Activated CD4-positive, alpha-beta T cell treated with anti-CD3 and anti-CD28 coated beads, Interleukin-2, amount 10 ng/mL, durations not matched to agents 7 days and 5 days (primary cell): ENCODE measurements around the gene SHFL. TPM values are rescaled to one million over a fixed set of nuclear protein-coding genes. Genes with fewer than 3 reads are reported as not detected.

ENCODE experiments used
- CTCF ChIA-PET: fragments of 350-600 bp; sonication (Branson Sonifier 250); formaldehyde crosslinking; loops from one replicate; lab custom pipeline; 2021; ENCODE audit warnings: antibody characterized with exemption; lab: Charles Lee
- POLR2A ChIA-PET: fragments of 350-600 bp; sonication (Branson Sonifier 250); formaldehyde crosslinking; loops from one replicate; lab custom pipeline; 2021; ENCODE audit warnings: antibody characterized with exemption; lab: Charles Lee
- DNase-seq: peaks from one replicate; pipeline ENCODE4 v3.0.0-alpha.2; 2020
- H3K27ac Mint-ChIP-seq: one replicate; pipeline ENCODE4 v1.8.0; 2021; ENCODE audit warnings: mild to moderate bottlenecking, moderate library complexity, mixed read lengths
- H3K27me3 Mint-ChIP-seq: one replicate; pipeline ENCODE4 v1.8.0; 2021; ENCODE audit warnings: mixed read lengths
- H3K36me3 Mint-ChIP-seq: one replicate; pipeline ENCODE4 v1.8.0; 2021; ENCODE audit warnings: low read depth, mixed read lengths
- H3K4me1 Mint-ChIP-seq: one replicate; pipeline ENCODE4 v1.8.0; 2021; ENCODE audit warnings: mixed read lengths
- H3K4me3 Mint-ChIP-seq: one replicate; pipeline ENCODE4 v1.8.0; 2021; ENCODE audit warnings: mild to moderate bottlenecking, moderate library complexity, mixed read lengths
- H3K9me3 Mint-ChIP-seq: one replicate; pipeline ENCODE4 v1.8.0; 2021; ENCODE audit warnings: mixed read lengths
- total RNA-seq, 2 experiments: library from RNA; stranded (reverse); gene quantifications; one replicate each; pipeline ENCODE4 v1.2.3, GENCODE V29; 2021

Gene SHFL
- total RNA-seq, 2 experiments from 2014 or later, result 100 to 108 TPM

DNA sequence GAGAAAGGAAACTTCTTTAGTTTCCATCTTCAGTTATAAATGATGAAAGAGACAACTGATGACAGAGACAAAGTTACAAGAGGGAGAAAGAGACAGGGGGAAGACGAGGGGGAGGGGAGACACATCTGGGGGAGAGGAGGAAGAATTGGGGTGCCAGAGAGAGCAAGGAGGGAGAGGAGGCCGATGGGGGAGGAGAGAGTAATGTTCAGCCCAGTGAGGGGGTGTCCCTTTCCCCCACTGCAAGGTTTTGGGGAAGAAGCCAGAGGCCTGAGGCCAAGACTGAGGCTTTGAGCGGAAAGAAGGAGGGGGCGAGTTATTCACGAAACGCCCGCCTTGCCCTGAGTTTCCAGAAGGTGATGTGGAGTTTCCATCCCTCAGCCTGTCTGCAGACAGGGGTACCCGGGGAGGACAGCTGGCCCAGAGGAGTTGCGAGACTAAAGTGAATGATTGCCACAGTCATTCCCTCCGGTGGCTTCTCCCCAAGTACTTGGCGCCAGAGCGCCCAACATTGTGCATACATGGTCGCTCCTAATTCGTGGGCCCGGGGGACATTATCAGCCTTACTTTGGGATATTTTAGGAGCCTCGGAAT, 19.5 kb downstream of the SHFL start:
- ChIA-PET POLR2A (no interaction called here), CTCF (interaction anchor here (1.0 to 2.5 kb wide), 3 partner anchors 11 to 17 kb away, joined by 4 to 13 read pairs (median 5); no protein-coding TSS in a partner anchor)
- Mint-ChIP-seq H3K4me1 (peaks cover 62% of the 10 kb centered on the region), H3K4me3 (peak overlapping the region; percentile 83), H3K27ac (peak overlapping the region; percentile 95), H3K27me3 (no peaks in the 10 kb centered on the region), H3K36me3 (peaks cover 32% of the 10 kb centered on the region), H3K9me3 (no peaks in the 10 kb centered on the region)
- peak; percentile 68 for DNase-seq

GRCh38 chr19:10106100-10106936, 20.2 kb downstream of the SHFL start, which contains the start of gene PPAN:
PPAN (plus strand) TSS chr19:10106362; CDS start chr19:10106395, 33 bp downstream.
- H3K4me1 Mint-ChIP-seq, result peaks cover 67% of the 10 kb centered on the region
- no peaks in the 10 kb centered on the region for H3K9me3 Mint-ChIP-seq
- ChIA-PET POLR2A (interaction anchor here (1.4 kb wide), 1 partner anchor 10 kb away, joined by 6 read pairs; no protein-coding TSS in a partner anchor), CTCF (interaction anchor here (1.0 to 2.5 kb wide), 5 partner anchors 10 to 23 kb away, joined by 3 to 13 read pairs (median 5); partner anchors contain the start of gene EIF3G)
- H3K27me3 Mint-ChIP-seq, result no peaks in the 10 kb centered on the region
- peak; percentile 99 for DNase-seq
- peak within 1 kb of the TSS; percentile 83 for H3K4me3 Mint-ChIP-seq
- peak within 1 kb of the TSS; percentile 95 for H3K27ac Mint-ChIP-seq
- peaks cover 36% of the 10 kb centered on the region for H3K36me3 Mint-ChIP-seq

DNA sequence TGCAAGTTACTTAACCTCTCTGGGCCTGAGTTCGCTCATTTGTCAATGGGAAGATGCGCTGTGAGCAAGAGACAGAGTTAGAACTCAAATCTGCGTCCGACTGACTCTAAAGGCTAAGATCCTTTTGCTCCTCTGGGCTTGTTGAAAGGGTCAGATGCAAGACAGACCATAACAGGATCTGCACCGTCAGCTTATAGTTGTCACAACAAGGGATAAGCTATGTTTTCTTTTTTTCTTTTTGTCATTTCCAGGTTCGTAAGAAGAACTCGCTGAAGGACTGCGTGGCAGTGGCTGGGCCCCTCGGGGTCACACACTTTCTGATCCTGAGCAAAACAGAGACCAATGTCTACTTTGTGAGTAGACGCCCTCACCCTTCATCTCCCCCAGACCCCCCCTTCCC, 21.1 kb downstream of the SHFL start:
- Mint-ChIP-seq H3K27me3 (no peaks in the 10 kb centered on the region), H3K27ac (peak overlapping the region; percentile 95), H3K9me3 (no peaks in the 10 kb centered on the region), H3K36me3 (peaks cover 37% of the 10 kb centered on the region), H3K4me1 (peaks cover 72% of the 10 kb centered on the region), H3K4me3 (peak overlapping the region; percentile 83)
- ChIA-PET POLR2A (interaction anchor here (1.4 kb wide), 1 partner anchor 11 kb away, joined by 6 read pairs; no protein-coding TSS in a partner anchor), CTCF (interaction anchor here (0.7 to 2.5 kb wide), 7 partner anchors 9 to 166 kb away, joined by 3 to 13 read pairs (median 6); partner anchors contain the start of gene EIF3G)
- DNase-seq, result no peak

- ChIA-PET CTCF (interaction anchor here (0.7 to 2.5 kb wide), 7 partner anchors 9 to 166 kb away, joined by 3 to 13 read pairs (median 7); partner anchors contain the start of gene EIF3G), POLR2A (no interaction called here)
- no peak for DNase-seq
- Mint-ChIP-seq H3K36me3 (peaks cover 41% of the 10 kb centered on the region), H3K27me3 (no peaks in the 10 kb centered on the region), H3K4me3 (peak overlapping the region; percentile 83), H3K4me1 (peaks cover 72% of the 10 kb centered on the region), H3K9me3 (no peaks in the 10 kb centered on the region), H3K27ac (peak overlapping the region; percentile 95)
Measured at GRCh38 chr19:10107817-10108367, 21.8 kb downstream of the SHFL start.

DNA sequence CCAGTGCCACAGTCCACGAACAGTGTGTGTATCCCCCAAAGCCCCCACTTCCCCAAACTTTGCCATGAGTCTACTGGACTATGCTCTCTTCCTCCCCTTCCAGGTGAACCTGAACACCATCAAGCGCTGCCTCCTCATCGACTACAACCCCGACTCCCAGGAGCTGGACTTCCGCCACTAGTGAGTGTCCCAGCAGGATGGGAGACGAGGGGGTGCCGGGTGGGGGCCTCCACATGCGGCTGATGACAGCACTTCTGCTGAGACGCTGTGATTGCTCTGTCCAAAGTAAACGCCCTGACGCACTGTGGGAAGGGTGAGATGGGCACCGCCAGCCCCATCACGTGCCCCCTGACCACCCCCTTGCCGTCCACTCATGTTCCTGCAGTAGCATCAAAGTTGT, 23.4 kb downstream of the SHFL start:
- no peak for DNase-seq
- Mint-ChIP-seq H3K4me3 (no peak overlapping the region), H3K27ac (no peak overlapping the region), H3K4me1 (peaks cover 69% of the 10 kb centered on the region), H3K36me3 (peaks cover 44% of the 10 kb centered on the region), H3K9me3 (no peaks in the 10 kb centered on the region), H3K27me3 (no peaks in the 10 kb centered on the region)
- ChIA-PET POLR2A (no interaction called here), CTCF (interaction anchor here (0.7 to 2.2 kb wide), 4 partner anchors 10 to 16 kb away, joined by 3 to 7 read pairs (median 6); partner anchors contain the start of gene EIF3G)

DNA sequence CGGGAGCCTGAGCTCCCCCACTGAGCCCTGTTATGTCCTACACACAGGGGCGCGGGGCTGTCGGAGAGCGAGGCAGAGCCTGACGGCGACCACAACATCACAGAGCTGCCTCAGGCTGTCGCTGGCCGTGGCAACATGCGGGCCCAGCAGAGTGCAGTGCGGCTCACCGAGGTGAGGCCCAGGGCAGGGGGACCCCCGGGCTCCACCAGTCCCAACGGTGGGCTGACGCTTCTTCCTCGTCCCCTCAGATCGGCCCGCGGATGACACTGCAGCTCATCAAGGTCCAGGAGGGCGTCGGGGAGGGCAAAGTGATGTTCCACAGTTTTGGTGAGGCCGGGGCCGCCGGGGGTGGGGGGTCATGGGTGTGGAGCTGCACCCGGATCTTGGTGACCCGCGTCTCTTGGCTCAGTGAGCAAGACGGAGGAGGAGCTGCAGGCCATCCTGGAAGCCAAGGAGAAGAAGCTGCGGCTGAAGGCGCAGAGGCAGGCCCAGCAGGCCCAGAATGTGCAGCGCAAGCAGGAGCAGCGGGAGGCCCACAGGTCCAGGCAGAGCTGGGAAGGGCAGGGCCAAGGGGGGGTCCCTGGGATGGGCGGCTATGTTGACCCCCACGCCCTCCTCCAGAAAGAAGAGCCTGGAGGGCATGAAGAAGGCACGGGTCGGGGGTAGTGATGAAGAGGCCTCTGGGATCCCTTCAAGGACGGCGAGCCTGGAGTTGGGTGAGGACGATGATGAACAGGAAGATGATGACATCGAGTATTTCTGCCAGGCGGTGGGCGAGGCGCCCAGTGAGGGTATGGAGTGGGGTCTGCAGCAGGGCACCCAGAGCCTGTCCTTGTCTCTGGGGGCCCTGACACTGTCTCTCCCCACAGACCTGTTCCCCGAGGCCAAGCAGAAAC, 24.2 kb downstream of the SHFL start:
- Mint-ChIP-seq H3K9me3 (no peaks in the 10 kb centered on the region), H3K27ac (peak overlapping the region; percentile 82), H3K27me3 (no peaks in the 10 kb centered on the region), H3K4me3 (peak overlapping the region; percentile 30), H3K36me3 (peaks cover 48% of the 10 kb centered on the region), H3K4me1 (peaks cover 63% of the 10 kb centered on the region)
- POLR2A ChIA-PET, result no interaction called here
- CTCF ChIA-PET, result interaction anchor here (1.2 to 1.8 kb wide), 2 partner anchors 14 to 293 kb away, joined by 3 to 5 read pairs; partner anchors contain the start of gene CDC37
- DNase-seq, result no peak

DNA sequence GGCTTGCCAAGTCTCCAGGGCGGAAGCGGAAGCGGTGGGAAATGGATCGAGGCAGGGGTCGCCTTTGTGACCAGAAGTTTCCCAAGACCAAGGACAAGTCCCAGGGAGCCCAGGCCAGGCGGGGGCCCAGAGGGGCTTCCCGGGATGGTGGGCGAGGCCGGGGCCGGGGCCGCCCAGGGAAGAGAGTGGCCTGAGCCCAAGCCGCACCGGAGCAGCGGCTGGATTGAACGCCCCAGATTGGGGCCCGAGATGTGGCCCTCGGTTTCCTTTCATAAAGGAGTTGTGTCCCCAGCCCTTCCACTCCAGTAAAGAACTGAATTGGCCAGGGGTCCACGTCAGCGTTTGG, 24.8 kb downstream of the SHFL start:
- H3K4me1 Mint-ChIP-seq, result peaks cover 58% of the 10 kb centered on the region
- peaks cover 49% of the 10 kb centered on the region for H3K36me3 Mint-ChIP-seq
- peak overlapping the region; percentile 30 for H3K4me3 Mint-ChIP-seq
- H3K9me3 Mint-ChIP-seq, result no peaks in the 10 kb centered on the region
- H3K27ac Mint-ChIP-seq, result peak overlapping the region; percentile 91
- POLR2A ChIA-PET, result no interaction called here
- no peak for DNase-seq
- CTCF ChIA-PET, result interaction anchor here (1.2 to 1.8 kb wide), 2 partner anchors 15 to 292 kb away, joined by 3 to 5 read pairs; partner anchors contain the start of gene CDC37
- H3K27me3 Mint-ChIP-seq, result no peaks in the 10 kb centered on the region

DNA sequence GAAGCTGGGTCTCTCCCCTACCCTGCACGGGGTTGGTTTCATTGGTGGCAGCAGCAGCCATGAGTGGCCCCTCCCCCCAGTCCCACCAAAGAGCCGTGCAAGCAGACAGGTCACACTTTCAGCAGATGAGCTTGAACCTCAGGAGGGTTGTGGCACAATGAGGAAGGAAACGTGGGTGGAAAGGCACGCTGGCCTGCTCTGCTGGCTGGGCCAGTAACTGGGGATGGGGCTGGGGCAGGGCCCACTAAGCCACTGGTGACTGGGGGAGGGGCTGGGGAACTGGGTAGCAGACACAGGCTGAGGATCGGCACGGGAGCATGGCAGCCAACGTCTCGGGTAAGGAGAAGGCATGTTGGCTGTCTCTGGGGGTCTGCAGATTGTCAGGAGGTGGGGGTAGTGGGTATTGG, 25.3 kb downstream of the SHFL start, which contains the start of gene P2RY11:
Gene P2RY11 (plus strand): TSS at position 289 of the 407 bp plus-strand sequence. CDS start 29 bp downstream, at position 318.
- H3K36me3 Mint-ChIP-seq, result peaks cover 54% of the 10 kb centered on the region
- no peaks in the 10 kb centered on the region for H3K27me3 Mint-ChIP-seq
- no peaks in the 10 kb centered on the region for H3K9me3 Mint-ChIP-seq
- peak within 1 kb of the TSS; percentile 91 for H3K27ac Mint-ChIP-seq
- H3K4me3 Mint-ChIP-seq, result peak within 1 kb of the TSS; percentile 68
- peak; percentile 50 for DNase-seq
- peaks cover 59% of the 10 kb centered on the region for H3K4me1 Mint-ChIP-seq
- ChIA-PET POLR2A (no interaction called here), CTCF (interaction anchor here (0.7 to 3.4 kb wide), 3 partner anchors 11 to 292 kb away, joined by 3 to 12 read pairs (median 5); partner anchors contain the start of gene CDC37)

- Mint-ChIP-seq H3K27ac (peak overlapping the region; percentile 91), H3K4me3 (peak overlapping the region; percentile 68), H3K4me1 (peaks cover 54% of the 10 kb centered on the region), H3K36me3 (peaks cover 53% of the 10 kb centered on the region), H3K27me3 (no peaks in the 10 kb centered on the region), H3K9me3 (no peaks in the 10 kb centered on the region)
- peak; percentile 63 for DNase-seq
- ChIA-PET POLR2A (no interaction called here), CTCF (interaction anchor here (0.6 to 3.4 kb wide), 5 partner anchors 8 to 291 kb away, joined by 3 to 12 read pairs (median 6); partner anchors contain the start of genes ANGPTL6 and CDC37)
Measured at GRCh38 chr19:10112037-10112761, 26.1 kb downstream of the SHFL start.

GRCh38 chr19:10112895-10113591, 26.9 kb downstream of the SHFL start:
- no peaks in the 10 kb centered on the region for H3K9me3 Mint-ChIP-seq
- peak; percentile 62 for DNase-seq
- no peaks in the 10 kb centered on the region for H3K27me3 Mint-ChIP-seq
- peaks cover 50% of the 10 kb centered on the region for H3K4me1 Mint-ChIP-seq
- H3K4me3 Mint-ChIP-seq, result peak overlapping the region; percentile 68
- POLR2A ChIA-PET, result interaction anchor here (0.5 kb wide), 1 partner anchor 17 kb away, joined by 3 read pairs; no protein-coding TSS in a partner anchor
- CTCF ChIA-PET, result interaction anchor here (0.6 to 3.4 kb wide), 9 partner anchors 9 to 182 kb away, joined by 3 to 12 read pairs (median 5); partner anchors contain the start of gene ANGPTL6
- H3K27ac Mint-ChIP-seq, result peak overlapping the region; percentile 91
- H3K36me3 Mint-ChIP-seq, result peaks cover 53% of the 10 kb centered on the region
